Measurements from ENCODE around the gene GLYATL1. TPM values are rescaled to one million over a fixed set of nuclear protein-coding genes. Genes with fewer than 3 reads are reported as not detected.

The GLYATL1 gene
- total RNA-seq: 1 to 10 TPM; 1.4 to 3.6 TPM
- polyA plus RNA-seq (ENCODE audit: insufficient read length in 2 of 2): 1 to 10 TPM; 5.7 to 6.1 TPM
- long read RNA-seq, donor 1: 0 reads
- long read RNA-seq, donor 2: 0 reads
- long read RNA-seq, donor 3: 0 reads
- long read RNA-seq, donor 4, partial matches to known transcripts: 0 of 1 reads
- long read RNA-seq, donor 4, other reads (novel, unspliced or antisense): 0 of 1 reads

GRCh38 chr11:58939277-58939676, at the start of gene GLYATL1:
Gene GLYATL1 (plus strand): TSS chr11:58939488. CDS start chr11:58947088, 7,600 bp downstream.
- Histone ChIP-seq H3K4me3 (ENCODE audit: low read depth, low read length) (no peak within 1 kb of the TSS), H3K27ac (ENCODE audit: low read depth, low read length) (no peak within 1 kb of the TSS), H3K27me3 (ENCODE audit: control insufficient read depth, insufficient read depth, low read length) (no peaks in the 10 kb centered on the region), H3K4me1 (ENCODE audit: control insufficient read depth, insufficient read depth, low read length) (no peaks in the 10 kb centered on the region), H3K9me3 (ENCODE audit: control insufficient read depth, insufficient read depth, low read length) (no peaks in the 10 kb centered on the region), H3K36me3 (ENCODE audit: control insufficient read depth, insufficient read depth, low read length) (no peaks in the 10 kb centered on the region)
- WGBS (ENCODE audit: insufficient coverage): 81% methylated on average over 2 of the region's 4 CpGs
- no peak for DNase-seq (ENCODE audit: low read depth in 4 of 6, low spot score in 6 of 6)

GRCh38 chr11:58893899-58894298, 45.4 kb upstream of the GLYATL1 start:
- 100% methylated on average over 1 of the region's 2 CpGs for WGBS (ENCODE audit: insufficient coverage)
- Histone ChIP-seq H3K36me3 (ENCODE audit: control insufficient read depth, insufficient read depth, low read length) (no peaks in the 10 kb centered on the region), H3K4me3 (ENCODE audit: low read depth, low read length) (no peak overlapping the region), H3K4me1 (ENCODE audit: control insufficient read depth, insufficient read depth, low read length) (no peaks in the 10 kb centered on the region), H3K27me3 (ENCODE audit: control insufficient read depth, insufficient read depth, low read length) (no peaks in the 10 kb centered on the region), H3K27ac (ENCODE audit: low read depth, low read length) (no peak overlapping the region), H3K9me3 (ENCODE audit: control insufficient read depth, insufficient read depth, low read length) (no peaks in the 10 kb centered on the region)
- DNase-seq (ENCODE audit: low read depth in 4 of 6, low spot score in 6 of 6): no peak

- no peaks in the 10 kb centered on the region for H3K27me3 ChIP-seq (ENCODE audit: control insufficient read depth, insufficient read depth, low read length)
- H3K9me3 ChIP-seq (ENCODE audit: control insufficient read depth, insufficient read depth, low read length): no peaks in the 10 kb centered on the region
- H3K36me3 ChIP-seq (ENCODE audit: control insufficient read depth, insufficient read depth, low read length): no peaks in the 10 kb centered on the region
- no peak overlapping the region for H3K27ac ChIP-seq (ENCODE audit: low read depth, low read length)
- H3K4me1 ChIP-seq (ENCODE audit: control insufficient read depth, insufficient read depth, low read length): peaks cover 3% of the 10 kb centered on the region
- DNase-seq (ENCODE audit: low read depth in 4 of 6, low spot score in 6 of 6): peak in 2 of 6 donors; percentile 18 to 69
- no CpG with 5 or more reads among the region's 1 CpG for WGBS (ENCODE audit: insufficient coverage)
- H3K4me3 ChIP-seq (ENCODE audit: low read depth, low read length): no peak overlapping the region
These were observed 41.2 kb upstream of the GLYATL1 start for GRCh38 chr11:58898106-58898505.

GRCh38 chr11:58900479-58901420, 38.5 kb upstream of the GLYATL1 start:
- Histone ChIP-seq H3K27me3 (ENCODE audit: control insufficient read depth, insufficient read depth, low read length) (peaks cover 2% of the 10 kb centered on the region), H3K4me3 (ENCODE audit: low read depth, low read length) (no peak overlapping the region), H3K27ac (ENCODE audit: low read depth, low read length) (no peak overlapping the region), H3K4me1 (ENCODE audit: control insufficient read depth, insufficient read depth, low read length) (peaks cover 9% of the 10 kb centered on the region), H3K36me3 (ENCODE audit: control insufficient read depth, insufficient read depth, low read length) (no peaks in the 10 kb centered on the region), H3K9me3 (ENCODE audit: control insufficient read depth, insufficient read depth, low read length) (no peaks in the 10 kb centered on the region)
- 21% methylated on average over 21 of the region's 36 CpGs for WGBS (ENCODE audit: insufficient coverage)
- peak in 5 of 6 donors; percentile 66 to 95 (median 73) for DNase-seq (ENCODE audit: low read depth in 4 of 6, low spot score in 6 of 6)

GRCh38 chr11:58902881-58903280, 36.4 kb upstream of the GLYATL1 start:
- WGBS (ENCODE audit: insufficient coverage): 50% methylated on average over 1 of the region's 1 CpG

GRCh38 chr11:58905011-58905720, 34.1 kb upstream of the GLYATL1 start:
- no peaks in the 10 kb centered on the region for H3K9me3 ChIP-seq (ENCODE audit: control insufficient read depth, insufficient read depth, low read length)
- peaks cover 13% of the 10 kb centered on the region for H3K4me1 ChIP-seq (ENCODE audit: control insufficient read depth, insufficient read depth, low read length)
- H3K27me3 ChIP-seq (ENCODE audit: control insufficient read depth, insufficient read depth, low read length): peaks cover 2% of the 10 kb centered on the region
- H3K27ac ChIP-seq (ENCODE audit: low read depth, low read length): peak overlapping the region; percentile 85
- WGBS (ENCODE audit: insufficient coverage): under 1% methylated on average over 35 of the region's 41 CpGs
- H3K36me3 ChIP-seq (ENCODE audit: control insufficient read depth, insufficient read depth, low read length): no peaks in the 10 kb centered on the region
- H3K4me3 ChIP-seq (ENCODE audit: low read depth, low read length): peak overlapping the region; percentile 74
- DNase-seq (ENCODE audit: low read depth in 4 of 6, low spot score in 6 of 6): peak in 3 of 6 donors; percentile 38 to 84 (median 83)

More at GRCh38 chr11:58902881-58903280, 36.4 kb upstream of the GLYATL1 start:
- Histone ChIP-seq H3K9me3 (ENCODE audit: control insufficient read depth, insufficient read depth, low read length) (no peaks in the 10 kb centered on the region), H3K27ac (ENCODE audit: low read depth, low read length) (no peak overlapping the region), H3K4me1 (ENCODE audit: control insufficient read depth, insufficient read depth, low read length) (peaks cover 13% of the 10 kb centered on the region), H3K4me3 (ENCODE audit: low read depth, low read length) (no peak overlapping the region), H3K27me3 (ENCODE audit: control insufficient read depth, insufficient read depth, low read length) (peaks cover 2% of the 10 kb centered on the region), H3K36me3 (ENCODE audit: control insufficient read depth, insufficient read depth, low read length) (no peaks in the 10 kb centered on the region)
- DNase-seq (ENCODE audit: low read depth in 4 of 6, low spot score in 6 of 6): no peak

- H3K4me3 ChIP-seq (ENCODE audit: low read depth, low read length): peak overlapping the region; percentile 74
- H3K4me1 ChIP-seq (ENCODE audit: control insufficient read depth, insufficient read depth, low read length): peaks cover 10% of the 10 kb centered on the region
- H3K27me3 ChIP-seq (ENCODE audit: control insufficient read depth, insufficient read depth, low read length): peaks cover 2% of the 10 kb centered on the region
- DNase-seq (ENCODE audit: low read depth in 4 of 6, low spot score in 6 of 6): peak in 5 of 6 donors; percentile 62 to 97 (median 76)
- WGBS (ENCODE audit: insufficient coverage): 6% methylated on average over 22 of the region's 33 CpGs
- no peaks in the 10 kb centered on the region for H3K9me3 ChIP-seq (ENCODE audit: control insufficient read depth, insufficient read depth, low read length)
- peak overlapping the region; percentile 85 for H3K27ac ChIP-seq (ENCODE audit: low read depth, low read length)
- no peaks in the 10 kb centered on the region for H3K36me3 ChIP-seq (ENCODE audit: control insufficient read depth, insufficient read depth, low read length)
These were observed 33.4 kb upstream of the GLYATL1 start for GRCh38 chr11:58905721-58906547.

- Histone ChIP-seq H3K27me3 (ENCODE audit: control insufficient read depth, insufficient read depth, low read length) (peaks cover 2% of the 10 kb centered on the region), H3K4me1 (ENCODE audit: control insufficient read depth, insufficient read depth, low read length) (peaks cover 10% of the 10 kb centered on the region), H3K9me3 (ENCODE audit: control insufficient read depth, insufficient read depth, low read length) (no peaks in the 10 kb centered on the region), H3K36me3 (ENCODE audit: control insufficient read depth, insufficient read depth, low read length) (no peaks in the 10 kb centered on the region), H3K4me3 (ENCODE audit: low read depth, low read length) (no peak overlapping the region), H3K27ac (ENCODE audit: low read depth, low read length) (no peak overlapping the region)
- 91% methylated on average over 3 of the region's 3 CpGs for WGBS (ENCODE audit: insufficient coverage)
- no peak for DNase-seq (ENCODE audit: low read depth in 4 of 6, low spot score in 6 of 6)
These were observed 31.5 kb upstream of the GLYATL1 start for GRCh38 chr11:58907780-58908179.

GRCh38 chr11:58912124-58912523, 27.2 kb upstream of the GLYATL1 start:
- Histone ChIP-seq H3K36me3 (ENCODE audit: control insufficient read depth, insufficient read depth, low read length) (no peaks in the 10 kb centered on the region), H3K27me3 (ENCODE audit: control insufficient read depth, insufficient read depth, low read length) (no peaks in the 10 kb centered on the region), H3K9me3 (ENCODE audit: control insufficient read depth, insufficient read depth, low read length) (peaks cover 2% of the 10 kb centered on the region), H3K27ac (ENCODE audit: low read depth, low read length) (no peak overlapping the region), H3K4me3 (ENCODE audit: low read depth, low read length) (no peak overlapping the region), H3K4me1 (ENCODE audit: control insufficient read depth, insufficient read depth, low read length) (no peaks in the 10 kb centered on the region)
- DNase-seq (ENCODE audit: low read depth in 4 of 6, low spot score in 6 of 6): no peak

Measured in spinal cord (tissue), 10 donors.